ENCODE measurements around the gene SLC38A4. TPM values are rescaled to one million over a fixed set of nuclear protein-coding genes. Genes with fewer than 3 reads are reported as not detected.

SLC38A4 gene
- total and polyA plus RNA-seq, 2 experiments from 2014 or later = 16.5 to 37.3 TPM

DNA sequence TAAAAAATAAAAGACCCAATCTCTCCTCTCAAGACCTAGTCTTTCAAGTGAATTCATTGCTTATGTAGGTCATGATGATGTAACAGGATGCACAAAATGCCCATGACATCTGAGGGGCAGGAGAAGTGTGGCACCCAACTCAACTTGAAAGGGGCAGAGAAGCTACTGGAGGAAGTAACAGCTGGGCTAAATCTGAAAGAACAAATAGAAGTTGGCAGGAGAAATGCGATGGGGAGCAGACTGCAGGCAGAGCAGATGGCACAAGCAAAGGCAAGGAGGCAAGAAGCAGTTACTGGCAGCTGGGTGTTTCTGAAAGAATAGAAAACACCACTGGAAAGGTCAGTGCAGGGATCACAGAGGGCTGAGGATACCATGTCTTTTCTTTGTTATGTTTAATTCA is 14.6 kb downstream of the SLC38A4 start:
- Histone ChIP-seq H2AFZ (no peak overlapping the region), H3K9me2 (replicated peaks; ENCODE audit: insufficient read depth) (no peaks in the 10 kb centered on the region), H4K20me1 (ENCODE audit: insufficient read depth, poor library complexity, severe bottlenecking) (no peaks in the 10 kb centered on the region), H3K27ac (no peak overlapping the region), H3K27me3 (no peaks in the 10 kb centered on the region), H3K36me3 (replicated peaks; ENCODE audit: insufficient read depth, low read depth) (no peaks in the 10 kb centered on the region), H3K79me2 (no peaks in the 10 kb centered on the region), H3K9me3 (ENCODE audit: low read depth) (no peaks in the 10 kb centered on the region), H3K4me2 (no peak overlapping the region), H3K4me1 (ENCODE audit: insufficient read depth) (no peaks in the 10 kb centered on the region), H3K4me3 (no peak overlapping the region)
- TF ChIP-seq EZH2phosphoT487 (IDR thresholded peaks at IDR 0.05; ENCODE audit: low read depth, severe bottlenecking, unreplicated experiment) = no peak
- TF ChIP-seq EZH2 (IDR thresholded peaks at IDR 0.05; ENCODE audit: borderline replicate concordance) = no peak
- TF ChIP-seq, protein P1, sequence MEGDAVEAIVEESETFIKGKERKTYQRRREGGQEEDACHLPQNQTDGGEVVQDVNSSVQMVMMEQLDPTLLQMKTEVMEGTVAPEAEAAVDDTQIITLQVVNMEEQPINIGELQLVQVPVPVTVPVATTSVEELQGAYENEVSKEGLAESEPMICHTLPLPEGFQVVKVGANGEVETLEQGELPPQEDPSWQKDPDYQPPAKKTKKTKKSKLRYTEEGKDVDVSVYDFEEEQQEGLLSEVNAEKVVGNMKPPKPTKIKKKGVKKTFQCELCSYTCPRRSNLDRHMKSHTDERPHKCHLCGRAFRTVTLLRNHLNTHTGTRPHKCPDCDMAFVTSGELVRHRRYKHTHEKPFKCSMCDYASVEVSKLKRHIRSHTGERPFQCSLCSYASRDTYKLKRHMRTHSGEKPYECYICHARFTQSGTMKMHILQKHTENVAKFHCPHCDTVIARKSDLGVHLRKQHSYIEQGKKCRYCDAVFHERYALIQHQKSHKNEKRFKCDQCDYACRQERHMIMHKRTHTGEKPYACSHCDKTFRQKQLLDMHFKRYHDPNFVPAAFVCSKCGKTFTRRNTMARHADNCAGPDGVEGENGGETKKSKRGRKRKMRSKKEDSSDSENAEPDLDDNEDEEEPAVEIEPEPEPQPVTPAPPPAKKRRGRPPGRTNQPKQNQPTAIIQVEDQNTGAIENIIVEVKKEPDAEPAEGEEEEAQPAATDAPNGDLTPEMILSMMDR (IDR thresholded peaks at IDR 0.05; ENCODE audit: poor library complexity) = no peak
- WGBS (ENCODE audit: low lambda C conversion rate, missing lambda C conversion rate) = 89% methylated on average over 1 of the region's 1 CpG
- DNase-seq (ENCODE audit: low spot score) = no peak

DNA sequence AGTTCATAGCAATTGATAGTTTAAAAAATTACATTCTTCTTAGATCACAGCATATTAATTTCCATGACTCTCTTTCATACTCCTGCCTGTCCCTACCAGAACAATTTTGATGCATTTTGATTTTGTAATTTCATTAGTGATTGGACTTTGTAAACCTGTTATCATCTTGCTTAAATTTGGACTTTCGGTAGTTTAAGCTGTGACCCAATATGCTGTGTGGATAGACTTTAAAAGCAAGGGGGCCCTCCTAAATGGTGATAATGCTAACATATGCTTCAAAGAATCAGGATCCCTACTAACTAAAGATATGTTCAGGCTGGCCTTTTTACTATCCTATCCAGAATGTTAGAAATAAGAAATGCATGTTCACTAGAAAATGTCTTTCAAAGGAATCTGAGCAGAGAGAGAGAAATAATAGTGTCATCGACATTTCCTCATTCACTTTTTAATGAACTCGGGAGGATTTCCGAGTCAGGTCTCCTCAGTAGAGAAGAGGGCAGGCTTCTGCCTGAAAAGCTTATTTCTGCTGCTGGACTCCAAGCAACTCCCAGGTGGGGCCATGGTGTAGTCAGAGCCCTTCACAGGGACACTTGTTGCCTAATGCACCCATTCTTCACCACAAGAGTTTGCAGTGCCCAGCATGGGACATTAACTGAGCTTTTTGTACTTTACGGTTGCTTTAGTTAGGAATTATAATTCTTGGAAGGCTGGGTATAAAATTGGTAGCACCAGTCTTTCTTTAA is 16.7 kb downstream of the SLC38A4 start:
- Histone ChIP-seq H3K27ac (no peak overlapping the region), H3K36me3 (replicated peaks; ENCODE audit: insufficient read depth, low read depth) (no peaks in the 10 kb centered on the region), H3K9me3 (ENCODE audit: low read depth) (no peaks in the 10 kb centered on the region), H3K4me3 (no peak overlapping the region), H3K4me1 (ENCODE audit: insufficient read depth) (no peaks in the 10 kb centered on the region), H3K9me2 (replicated peaks; ENCODE audit: insufficient read depth) (no peaks in the 10 kb centered on the region), H4K20me1 (ENCODE audit: insufficient read depth, poor library complexity, severe bottlenecking) (no peaks in the 10 kb centered on the region), H3K27me3 (no peaks in the 10 kb centered on the region), H3K4me2 (no peak overlapping the region), H3K79me2 (no peaks in the 10 kb centered on the region), H2AFZ (no peak overlapping the region)
- 81% methylated on average over 5 of the region's 5 CpGs for WGBS (ENCODE audit: low lambda C conversion rate, missing lambda C conversion rate)
- TF ChIP-seq EZH2 (IDR thresholded peaks at IDR 0.05; ENCODE audit: borderline replicate concordance) = no peak
- TF ChIP-seq, protein P1 (IDR thresholded peaks at IDR 0.05; ENCODE audit: poor library complexity) = no peak
- TF ChIP-seq EZH2phosphoT487 (IDR thresholded peaks at IDR 0.05; ENCODE audit: low read depth, severe bottlenecking, unreplicated experiment) = no peak
- DNase-seq (ENCODE audit: low spot score) = no peak

- no peaks in the 10 kb centered on the region for H3K36me3 ChIP-seq (replicated peaks; ENCODE audit: insufficient read depth, low read depth)
- H2AFZ ChIP-seq = no peak overlapping the region
- H3K4me1 ChIP-seq (ENCODE audit: insufficient read depth) = no peaks in the 10 kb centered on the region
- H3K9me3 ChIP-seq (ENCODE audit: low read depth) = no peaks in the 10 kb centered on the region
- no peak overlapping the region for H3K4me3 ChIP-seq
- H4K20me1 ChIP-seq (ENCODE audit: insufficient read depth, poor library complexity, severe bottlenecking) = no peaks in the 10 kb centered on the region
- no peak overlapping the region for H3K27ac ChIP-seq
- TF ChIP-seq EZH2phosphoT487 (IDR thresholded peaks at IDR 0.05; ENCODE audit: low read depth, severe bottlenecking, unreplicated experiment) (no peak), EZH2 (IDR thresholded peaks at IDR 0.05; ENCODE audit: borderline replicate concordance) (no peak)
- TF ChIP-seq, protein P1 (IDR thresholded peaks at IDR 0.05; ENCODE audit: poor library complexity) = no peak
- no peaks in the 10 kb centered on the region for H3K27me3 ChIP-seq
- no peaks in the 10 kb centered on the region for H3K79me2 ChIP-seq
- 92% methylated on average over 2 of the region's 2 CpGs for WGBS (ENCODE audit: low lambda C conversion rate, missing lambda C conversion rate)
- no peak overlapping the region for H3K4me2 ChIP-seq
- H3K9me2 ChIP-seq (replicated peaks; ENCODE audit: insufficient read depth) = no peaks in the 10 kb centered on the region
- no peak for DNase-seq (ENCODE audit: low spot score)
These were observed 17.5 kb downstream of the SLC38A4 start for GRCh38 chr12:46808317-46808716.
